Left hindlimb (tissue), 1 donor: ENCODE results near the gene SPATA31D3.
"Not testable (repeated sequence)": the region's sequence is repeated elsewhere in the genome, so short reads cannot be mapped to it uniquely, and the experiment has no call there.

Source experiments
- DNase-seq: peaks from one replicate; pipeline ENCODE4 v3.0.0-alpha.2; 2018

SPATA31D3 gene

DNA sequence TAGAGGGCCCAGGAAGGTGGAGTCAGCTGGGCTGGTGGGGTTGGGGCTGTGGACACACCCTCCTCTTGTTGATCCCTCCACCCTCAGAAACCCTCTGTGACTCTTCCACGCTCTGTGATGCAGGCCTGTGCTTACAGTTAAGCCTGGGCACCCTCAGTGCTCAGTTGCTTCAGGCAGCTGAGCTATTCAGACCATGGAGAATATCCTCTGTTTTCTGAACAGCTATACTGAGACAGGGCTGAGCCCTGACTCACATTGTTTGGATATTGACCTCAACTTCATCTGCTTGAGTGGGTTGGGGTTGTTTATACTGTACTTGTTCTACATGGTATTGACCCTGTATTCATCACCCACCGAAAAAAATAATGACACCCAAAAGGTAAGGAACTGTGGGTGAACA is at the start of gene SPATA31D3:
Gene SPATA31D3, plus strand, starts transcription at position 108 of the 400 bp plus-strand sequence. Its CDS starts 86 bp downstream, at position 194.
- not testable (repeated sequence) for DNase-seq

DNA sequence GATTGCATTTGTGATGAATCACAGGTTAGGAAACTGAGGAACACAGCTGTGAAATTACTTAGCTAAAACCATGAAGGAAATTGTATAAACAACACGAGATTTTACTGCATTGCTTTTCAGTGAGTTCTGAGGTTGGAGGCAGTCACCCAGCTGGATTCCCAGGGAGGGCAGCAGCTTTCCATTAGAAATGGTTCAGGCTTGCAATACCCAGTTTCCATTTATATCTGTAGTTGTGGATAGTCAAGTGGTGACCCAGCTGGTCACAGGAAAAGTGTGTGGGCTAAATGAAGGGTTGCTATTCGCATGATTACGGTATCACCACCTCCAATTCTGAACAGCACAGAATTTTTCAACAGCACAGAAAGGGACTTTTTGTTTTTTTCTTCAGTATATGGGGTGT is 49.4 kb upstream of the SPATA31D3 start:
- no peak for DNase-seq

DNA sequence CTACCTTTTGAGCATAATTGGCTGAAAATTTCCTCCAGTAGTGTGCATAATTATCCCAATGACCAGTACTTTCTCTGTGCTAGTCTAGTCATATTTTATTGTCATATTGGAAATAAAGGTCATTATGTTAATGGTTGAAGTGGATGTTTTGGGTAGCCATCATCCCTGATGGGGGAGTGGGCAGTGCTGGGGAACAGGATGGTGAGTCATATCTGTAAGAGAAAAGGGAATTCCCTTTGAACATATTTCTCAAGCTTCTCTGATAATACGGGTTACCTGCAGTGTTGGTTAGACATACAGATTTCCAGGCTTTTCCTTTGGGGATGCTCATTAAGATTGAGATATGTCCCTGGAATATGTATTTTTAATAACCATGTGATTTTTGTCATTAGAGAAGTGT is 48.4 kb upstream of the SPATA31D3 start:
- DNase-seq: no peak

DNA sequence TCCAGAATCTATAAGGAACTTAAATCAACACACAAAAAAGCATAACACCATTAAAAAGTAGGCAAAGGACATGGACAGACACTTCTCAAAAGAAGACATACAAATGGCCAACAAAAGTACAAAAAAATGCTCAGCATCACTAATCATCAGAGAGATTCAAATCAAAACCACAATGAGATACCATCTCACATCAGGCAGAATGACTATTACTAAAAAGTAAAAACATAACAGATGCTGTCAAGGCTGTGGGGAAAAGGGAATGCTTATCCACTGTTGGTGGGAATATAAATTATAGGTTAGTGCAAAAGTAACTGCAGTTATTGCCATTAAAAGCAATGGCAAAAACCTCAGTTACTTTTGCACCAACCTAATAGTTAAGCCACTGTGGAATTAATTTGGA is 47.2 kb upstream of the SPATA31D3 start:
- no peak for DNase-seq

DNA sequence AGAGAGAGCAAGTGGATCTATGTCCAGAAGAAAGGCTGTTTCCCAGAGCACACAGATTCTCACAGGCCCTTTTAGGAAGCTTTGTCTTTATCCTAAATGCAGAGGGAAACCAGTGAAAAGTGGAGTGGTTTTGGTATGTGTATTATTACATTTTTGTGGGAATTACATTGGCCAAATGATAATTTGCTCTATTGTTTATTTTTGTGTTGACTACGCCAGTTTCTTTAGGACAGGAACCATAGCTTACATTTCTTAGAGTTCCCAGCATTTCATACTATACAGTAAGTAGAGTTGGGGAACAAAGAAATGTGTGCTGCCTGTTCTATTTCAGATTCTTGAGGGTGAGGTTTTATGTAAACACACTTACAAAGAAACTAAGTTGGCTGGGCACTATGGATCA is 44.4 kb upstream of the SPATA31D3 start:
- DNase-seq: no peak

DNA sequence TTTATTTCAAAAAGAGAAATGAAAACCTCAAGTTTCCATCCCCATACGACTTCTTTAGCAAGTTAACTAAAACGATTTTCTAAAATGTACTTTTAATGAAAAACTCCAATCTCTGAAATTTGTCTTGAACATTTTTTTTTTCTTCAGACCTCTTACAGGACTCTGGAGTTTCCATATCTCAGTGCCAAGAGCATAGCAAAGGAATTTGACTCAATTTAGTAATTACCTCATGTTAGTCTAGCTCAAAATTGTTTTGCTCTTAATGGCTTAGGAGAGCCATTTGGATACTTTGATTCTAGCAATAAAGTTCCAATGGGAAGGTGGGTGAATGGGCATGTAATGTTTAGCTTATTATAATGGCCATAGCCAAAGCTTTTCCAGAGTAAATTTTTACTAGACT is 41.1 kb upstream of the SPATA31D3 start:
- DNase-seq: no peak

DNA sequence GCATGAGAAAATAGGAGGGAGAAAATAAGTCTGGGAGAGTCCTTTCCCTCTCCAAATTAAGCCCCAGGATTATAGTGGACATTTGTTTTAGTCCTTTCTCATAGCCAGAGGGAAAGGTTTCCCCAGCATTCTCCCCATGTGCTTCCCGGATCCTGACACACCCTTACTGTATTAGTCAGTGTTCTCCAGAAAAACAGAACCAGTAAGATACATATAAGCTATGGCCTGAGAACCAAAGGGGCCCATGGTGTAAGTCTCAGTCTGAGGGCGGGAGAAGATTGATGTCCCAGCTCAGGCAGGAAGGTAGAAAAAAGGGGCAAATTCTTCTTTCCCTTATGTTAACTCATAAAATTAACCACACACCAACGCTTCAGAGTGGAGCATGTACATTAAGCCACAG is 40.7 kb upstream of the SPATA31D3 start:
- no peak for DNase-seq

DNA sequence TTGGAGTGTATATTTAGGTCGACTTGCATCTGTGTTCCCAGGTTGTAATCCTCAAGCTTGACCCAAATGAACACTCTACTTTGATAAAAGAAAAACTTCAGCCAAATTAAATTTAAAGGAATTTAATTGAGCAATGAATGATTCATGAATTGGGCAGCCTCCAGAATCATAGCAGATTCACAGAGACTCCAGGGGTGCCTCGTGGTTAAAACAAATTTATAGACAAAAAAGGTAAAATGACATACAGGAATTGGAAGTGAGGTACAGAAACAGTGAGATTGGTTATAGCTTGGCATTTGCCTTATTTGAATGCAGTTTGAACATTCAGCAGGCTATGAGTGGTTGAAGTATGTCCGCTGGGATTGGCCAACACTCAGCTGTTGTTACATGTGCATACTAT is 36.6 kb upstream of the SPATA31D3 start:
- DNase-seq: no peak

DNA sequence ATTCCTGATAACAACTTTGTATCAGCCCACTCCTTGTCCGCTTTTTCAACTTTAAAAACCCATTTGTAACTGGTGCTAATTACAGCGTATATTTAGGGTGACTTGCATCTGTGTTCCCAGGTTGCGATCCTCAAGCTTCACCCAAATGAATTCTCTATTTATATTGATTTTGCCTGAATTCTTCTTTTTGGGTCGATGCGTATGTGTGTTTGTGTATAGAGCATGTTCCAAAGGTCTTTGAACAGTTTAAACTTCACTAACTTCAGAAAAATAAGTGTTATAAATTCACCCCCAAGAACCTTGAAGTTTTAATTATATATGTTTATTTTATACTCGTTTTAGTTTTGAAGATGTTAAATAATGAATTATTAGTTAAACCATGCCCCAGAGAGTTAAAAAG is 31.2 kb upstream of the SPATA31D3 start:
- DNase-seq: no peak

DNA sequence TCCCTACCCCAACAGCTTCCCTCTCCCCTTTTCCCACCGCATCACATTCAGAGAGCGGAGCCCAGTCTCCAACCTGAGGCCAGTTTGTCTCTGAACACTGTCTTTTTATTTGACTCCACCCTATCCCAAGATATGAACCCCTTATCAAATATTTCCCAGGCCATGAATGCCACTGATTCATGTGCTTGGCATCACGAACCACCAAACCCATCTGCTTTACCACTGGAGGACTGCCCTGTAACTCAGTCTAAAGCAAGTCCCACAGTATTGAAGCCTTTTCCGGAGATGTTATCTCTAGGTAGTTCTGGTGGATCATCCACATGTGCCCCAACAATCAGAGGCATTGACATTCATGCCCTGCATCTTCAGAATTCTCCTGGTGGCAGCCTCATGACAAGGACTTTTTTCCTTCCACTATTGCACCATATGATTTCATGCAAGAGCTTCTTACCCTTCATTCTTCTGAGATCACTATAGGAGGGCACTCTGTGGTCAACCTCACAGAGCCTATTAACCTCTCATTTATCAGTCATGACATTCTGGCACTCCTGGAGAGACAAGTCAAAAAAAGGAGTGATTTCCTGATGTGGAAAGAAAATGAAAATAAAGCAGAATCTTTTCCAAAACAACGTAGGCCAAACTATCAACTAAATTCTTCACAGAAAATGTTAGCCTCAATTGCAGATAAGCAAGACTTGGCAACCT is 27.3 kb upstream of the SPATA31D3 start:
- no peak for DNase-seq

DNA sequence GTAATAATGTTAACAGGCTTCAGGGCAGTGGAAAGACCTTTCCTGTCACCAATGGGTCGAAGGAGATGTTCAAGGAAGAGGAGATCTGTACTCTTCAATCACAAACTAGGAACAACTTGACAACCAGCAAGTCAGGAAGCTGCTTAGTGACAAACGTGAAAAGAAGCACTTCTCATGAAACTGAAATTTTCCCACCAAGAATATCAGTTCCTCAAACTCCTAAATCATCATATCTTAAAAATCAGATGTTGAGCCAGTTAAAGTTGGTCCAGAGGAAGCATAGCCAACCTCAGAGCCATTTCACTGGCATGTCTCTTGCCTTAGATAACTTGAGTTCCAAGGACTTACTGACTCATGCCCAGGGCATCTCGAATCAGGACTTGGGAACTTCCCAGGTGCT is 24.8 kb upstream of the SPATA31D3 start:
- not testable (repeated sequence) for DNase-seq

DNA sequence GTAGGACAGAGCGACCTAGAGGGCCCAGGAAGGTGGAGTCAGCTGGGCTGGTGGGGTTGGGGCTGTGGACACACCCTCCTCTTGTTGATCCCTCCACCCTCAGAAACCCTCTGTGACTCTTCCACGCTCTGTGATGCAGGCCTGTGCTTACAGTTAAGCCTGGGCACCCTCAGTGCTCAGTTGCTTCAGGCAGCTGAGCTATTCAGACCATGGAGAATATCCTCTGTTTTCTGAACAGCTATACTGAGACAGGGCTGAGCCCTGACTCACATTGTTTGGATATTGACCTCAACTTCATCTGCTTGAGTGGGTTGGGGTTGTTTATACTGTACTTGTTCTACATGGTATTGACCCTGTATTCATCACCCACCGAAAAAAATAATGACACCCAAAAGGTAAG is 15.0 kb upstream of the SPATA31D3 start, which contains the start of gene SPATA31D4:
Gene SPATA31D4, plus strand, starts transcription at position 124 of the 400 bp plus-strand sequence. Its CDS starts 86 bp downstream, at position 210.
- not testable (repeated sequence) for DNase-seq

DNA sequence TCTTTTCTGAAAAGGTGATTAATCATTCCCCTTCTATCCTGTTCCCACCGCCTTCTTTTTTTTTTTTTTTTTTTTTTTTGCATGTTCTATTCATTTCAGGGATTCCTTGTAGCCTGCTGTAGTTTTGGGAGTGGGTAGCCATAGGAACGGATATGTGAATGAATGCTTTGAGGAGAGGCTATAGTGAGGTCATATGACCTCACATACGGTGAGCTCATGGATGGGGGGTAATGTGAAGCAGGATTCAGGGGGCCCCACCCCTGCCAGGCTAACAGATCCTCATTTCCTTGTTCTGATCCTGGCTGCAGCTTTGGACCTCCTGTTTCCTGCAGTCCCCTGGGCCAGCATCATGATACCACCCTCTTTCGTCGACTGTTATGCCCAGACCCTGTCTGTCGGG is 13.2 kb upstream of the SPATA31D3 start:
- not testable (repeated sequence) for DNase-seq

DNA sequence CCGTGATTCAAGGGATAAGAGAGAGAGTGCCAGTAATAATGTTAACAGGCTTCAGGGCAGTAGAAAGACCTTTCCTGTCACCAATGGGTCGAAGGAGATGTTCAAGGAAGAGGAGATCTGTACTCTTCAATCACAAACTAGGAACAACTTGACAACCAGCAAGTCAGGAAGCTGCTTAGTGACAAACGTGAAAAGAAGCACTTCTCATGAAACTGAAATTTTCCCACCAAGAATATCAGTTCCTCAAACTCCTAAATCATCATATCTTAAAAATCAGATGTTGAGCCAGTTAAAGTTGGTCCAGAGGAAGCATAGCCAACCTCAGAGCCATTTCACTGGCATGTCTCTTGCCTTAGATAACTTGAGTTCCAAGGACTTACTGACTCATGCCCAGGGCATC is 9.8 kb upstream of the SPATA31D3 start:
- not testable (repeated sequence) for DNase-seq

DNA sequence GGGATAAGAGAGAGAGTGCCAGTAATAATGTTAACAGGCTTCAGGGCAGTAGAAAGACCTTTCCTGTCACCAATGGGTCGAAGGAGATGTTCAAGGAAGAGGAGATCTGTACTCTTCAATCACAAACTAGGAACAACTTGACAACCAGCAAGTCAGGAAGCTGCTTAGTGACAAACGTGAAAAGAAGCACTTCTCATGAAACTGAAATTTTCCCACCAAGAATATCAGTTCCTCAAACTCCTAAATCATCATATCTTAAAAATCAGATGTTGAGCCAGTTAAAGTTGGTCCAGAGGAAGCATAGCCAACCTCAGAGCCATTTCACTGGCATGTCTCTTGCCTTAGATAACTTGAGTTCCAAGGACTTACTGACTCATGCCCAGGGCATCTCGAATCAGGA is 5.3 kb downstream of the SPATA31D3 start:
- not testable (repeated sequence) for DNase-seq

DNA sequence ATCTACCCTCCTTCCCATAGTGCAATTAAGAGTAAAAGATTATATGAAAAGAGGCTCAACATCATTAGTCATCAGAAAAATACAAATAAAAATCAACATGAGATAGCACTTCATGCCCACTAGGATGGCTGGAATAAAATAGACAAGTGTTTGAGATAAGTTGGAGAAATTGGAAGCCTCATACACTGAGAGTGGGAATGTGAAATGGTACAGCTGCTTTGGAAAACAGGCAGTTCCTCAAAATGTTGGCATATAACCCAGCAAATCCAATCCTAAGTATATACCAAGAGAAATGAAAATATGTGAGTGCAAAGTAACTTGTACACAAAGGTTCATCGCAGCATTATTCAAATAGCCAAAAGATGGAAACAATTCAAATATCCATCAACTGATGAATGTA is 9.8 kb downstream of the SPATA31D3 start:
- DNase-seq: no peak

DNA sequence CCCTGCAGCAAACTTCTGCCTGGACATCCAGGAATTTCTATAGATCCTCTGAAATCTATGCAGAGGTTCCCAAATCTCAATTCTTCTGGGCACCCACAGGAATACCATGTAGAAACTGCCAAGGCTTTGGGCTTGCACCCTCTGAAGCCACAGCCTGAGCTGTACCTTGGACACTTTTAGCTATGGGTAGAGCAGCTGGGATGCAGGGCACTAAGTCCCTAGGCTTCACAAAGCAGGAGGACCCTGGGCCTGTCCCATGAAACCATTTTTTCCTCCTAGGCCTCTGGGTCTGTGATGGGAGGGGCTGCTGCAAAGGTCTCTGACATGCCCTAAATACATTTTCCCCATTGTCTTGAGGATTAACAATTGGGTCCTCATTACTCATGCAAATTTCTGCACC is 12.3 kb downstream of the SPATA31D3 start:
- no peak for DNase-seq

DNA sequence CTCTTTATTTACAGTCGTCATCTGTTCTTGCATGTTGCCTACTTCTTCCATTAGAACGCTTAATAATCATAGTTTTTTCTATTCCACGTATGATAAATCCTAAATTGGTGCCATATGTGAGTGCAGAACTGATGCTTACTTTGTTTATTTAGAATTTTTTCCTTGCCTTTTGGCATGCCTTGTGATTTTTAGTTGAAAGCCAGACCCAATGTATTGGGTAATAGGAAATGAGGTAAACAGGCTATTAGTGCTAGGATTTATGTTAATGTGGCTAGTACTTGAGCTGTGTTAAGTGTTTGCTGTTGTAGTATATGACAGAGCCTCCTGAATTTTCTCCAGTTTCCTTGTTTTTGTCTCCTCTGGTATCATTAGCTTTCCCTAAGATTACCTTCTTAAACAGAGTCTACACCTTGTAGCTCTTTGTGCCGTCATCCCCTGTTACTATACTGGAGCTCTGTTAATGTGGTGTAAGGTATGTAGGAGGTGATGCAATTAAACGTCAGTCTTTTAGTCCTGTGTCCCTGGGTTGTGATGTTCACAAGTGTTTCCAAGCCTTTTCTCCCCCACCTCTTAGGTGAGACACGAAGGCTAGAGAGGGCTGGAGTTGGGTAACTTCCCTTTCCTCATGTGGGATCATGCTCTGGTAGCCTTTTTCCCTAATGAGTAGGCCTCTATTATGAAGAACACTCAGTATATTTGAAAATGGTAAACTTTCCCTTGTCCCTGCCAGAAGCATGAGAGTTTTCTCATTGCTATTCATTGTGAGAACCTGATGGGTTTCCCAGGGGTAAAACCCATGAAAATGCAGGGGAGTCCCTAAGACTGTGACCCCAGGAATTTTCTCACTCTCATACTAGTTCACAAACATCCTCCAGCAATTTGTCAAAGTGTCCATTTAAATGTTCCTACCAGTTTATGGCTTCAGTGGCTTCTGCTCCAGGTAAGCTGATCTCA is 21.2 kb downstream of the SPATA31D3 start:
- no peak for DNase-seq

DNA sequence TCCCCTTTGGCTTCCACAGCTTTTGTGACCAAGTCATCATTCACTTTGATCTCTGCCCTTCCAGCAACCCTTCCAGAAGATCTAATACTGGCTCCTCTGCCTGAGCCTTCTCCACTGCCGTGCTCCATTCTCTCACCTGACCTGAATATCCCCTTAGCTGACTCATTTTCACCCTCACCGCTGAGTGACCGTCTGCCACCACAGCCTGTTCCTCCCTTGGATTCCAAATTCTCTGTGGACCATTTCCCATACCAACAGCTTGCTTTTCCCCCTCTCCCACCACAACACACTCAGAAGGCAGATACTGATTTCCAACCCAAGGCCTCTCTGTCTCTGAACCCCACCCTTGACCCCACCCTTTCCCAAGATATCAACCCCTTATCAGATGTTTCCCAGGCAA is 24.7 kb downstream of the SPATA31D3 start:
- DNase-seq: no peak

DNA sequence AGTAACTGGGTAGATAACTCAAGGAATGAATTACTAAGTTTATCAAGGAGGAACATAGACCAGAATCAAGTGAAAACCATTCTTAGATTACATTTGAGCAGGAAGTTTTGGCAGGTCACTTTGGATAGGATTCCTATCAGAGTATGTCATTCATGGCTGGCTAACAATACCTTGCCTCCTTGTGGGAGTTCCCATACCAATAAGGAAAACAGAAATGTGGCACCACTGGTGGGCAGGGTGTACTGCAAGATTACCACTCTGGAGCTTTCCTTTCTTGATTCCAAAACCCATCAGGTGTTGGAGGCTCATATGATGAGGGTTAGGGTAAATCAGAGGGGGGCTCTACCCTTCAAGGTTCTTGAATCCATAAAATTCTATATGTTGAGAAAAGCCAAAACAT is 26.7 kb downstream of the SPATA31D3 start:
- no peak for DNase-seq

DNA sequence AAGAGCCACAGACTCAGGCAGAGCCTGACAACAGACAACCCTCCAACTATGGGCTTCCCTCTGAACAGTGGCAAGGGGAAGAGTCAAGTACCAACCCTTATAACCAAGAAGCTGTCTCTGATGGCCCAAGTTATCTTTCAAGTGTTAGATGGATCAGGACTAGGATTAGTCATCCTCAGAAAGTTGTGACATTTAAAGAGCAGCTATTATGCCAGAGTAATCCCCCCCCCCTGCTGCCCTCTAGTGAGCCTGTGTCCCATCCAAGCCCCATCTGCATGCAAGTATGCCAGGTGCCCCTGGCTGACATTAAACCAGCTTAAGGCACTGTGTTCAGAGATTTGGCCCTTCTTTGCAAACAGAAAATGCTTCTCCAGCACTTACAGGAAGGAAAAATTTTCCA is 28.4 kb downstream of the SPATA31D3 start:
- DNase-seq: no peak

DNA sequence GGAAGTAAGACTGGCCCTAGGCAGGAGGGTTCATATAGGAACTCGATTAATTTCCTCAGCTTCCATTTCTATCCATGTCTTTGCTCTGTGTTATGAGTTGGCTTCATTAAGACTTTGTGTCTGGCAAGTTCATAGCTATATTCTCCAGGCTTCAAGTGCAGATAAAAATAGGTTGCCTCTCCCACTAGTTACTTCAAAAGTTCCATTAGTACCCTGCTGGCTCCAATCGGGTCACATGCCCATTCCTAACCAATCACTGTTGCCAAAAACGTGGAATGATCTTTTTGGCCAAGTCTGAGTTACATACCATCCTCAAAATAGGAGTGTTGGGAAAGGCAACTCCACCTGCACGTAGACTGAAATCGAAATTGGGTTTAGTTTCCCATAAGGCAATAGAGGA is 31.5 kb downstream of the SPATA31D3 start:
- no peak for DNase-seq

DNA sequence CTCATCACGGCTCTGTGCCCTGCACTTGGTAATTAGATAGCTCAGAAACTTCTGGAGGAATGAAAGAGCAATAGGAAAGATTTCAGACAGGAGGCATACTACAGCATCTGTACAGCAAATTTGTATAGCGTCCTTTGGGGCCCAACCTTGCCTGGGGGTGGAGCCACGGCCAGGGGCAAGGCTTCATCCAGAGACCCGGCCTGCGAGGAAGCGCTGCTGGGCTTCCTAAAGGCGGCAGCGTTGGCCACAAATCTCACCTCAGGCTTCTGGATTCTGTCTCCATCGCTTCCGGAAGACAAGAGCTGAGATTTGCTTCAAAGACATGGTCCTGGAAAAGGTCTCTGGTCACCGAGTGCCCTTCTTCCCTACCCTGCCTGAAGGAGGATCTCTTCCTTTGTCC is 33.1 kb downstream of the SPATA31D3 start:
- no peak for DNase-seq

DNA sequence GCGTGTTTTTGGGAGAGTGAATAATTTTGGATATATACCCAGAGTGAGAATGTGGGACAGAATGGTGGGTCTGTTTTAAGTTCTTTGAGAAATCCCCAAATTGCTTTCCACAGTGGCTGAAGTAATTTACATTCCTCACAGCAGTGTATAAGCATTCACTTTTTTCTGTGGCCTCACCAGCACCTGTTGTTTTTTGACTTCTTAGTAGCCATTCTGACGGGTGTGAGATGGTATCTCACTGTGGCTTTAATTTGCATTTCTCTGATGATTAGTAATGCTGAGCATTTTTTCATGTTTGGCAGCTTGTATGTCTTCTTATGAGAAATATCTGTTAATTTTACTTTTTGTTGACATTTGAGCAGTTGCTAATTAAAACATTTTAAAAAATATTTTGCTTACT is 35.9 kb downstream of the SPATA31D3 start:
- DNase-seq: no peak
